ENCODE data around the gene MYBPHL.

MYBPHL gene

GRCh38 chr1:109263234-109263596 lies 43.6 kb downstream of the MYBPHL start:
- DNase-seq: no peak

DNA sequence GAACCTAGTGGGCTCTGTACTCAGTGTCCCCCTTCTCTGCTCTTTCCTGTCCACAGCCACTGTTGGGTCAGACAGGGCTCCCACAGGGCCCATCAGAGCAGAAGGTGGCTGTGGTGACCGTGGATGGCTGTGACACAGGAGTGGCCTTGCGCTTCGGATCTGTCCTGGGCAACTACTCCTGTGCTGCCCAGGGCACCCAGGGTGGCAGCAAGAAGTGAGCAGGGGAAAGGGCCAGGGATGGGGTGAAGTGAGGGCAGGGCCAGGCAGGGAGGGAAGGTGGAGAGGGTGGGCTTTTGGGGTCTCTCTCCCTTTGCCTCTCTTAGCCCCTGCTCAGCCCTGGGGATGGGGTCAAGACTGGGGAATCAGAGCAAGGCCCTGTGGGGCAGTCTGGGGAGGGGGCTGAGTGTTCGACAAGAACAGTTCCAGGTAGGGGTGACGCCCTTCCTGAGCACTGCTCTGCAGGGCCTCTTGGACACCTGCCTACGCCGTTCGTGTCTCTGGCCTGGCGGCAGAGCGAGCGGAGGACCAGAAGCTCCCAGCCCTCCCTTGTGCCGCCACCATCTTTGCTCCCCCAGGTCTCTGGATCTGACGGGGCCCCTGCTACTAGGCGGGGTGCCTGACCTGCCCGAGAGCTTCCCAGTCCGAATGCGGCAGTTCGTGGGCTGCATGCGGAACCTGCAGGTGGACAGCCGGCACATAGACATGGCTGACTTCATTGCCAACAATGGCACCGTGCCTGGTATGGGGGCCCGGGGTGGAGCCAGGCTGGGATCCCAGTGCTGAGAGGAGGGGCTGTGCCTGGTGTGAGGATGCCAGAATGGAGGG lies 44.4 kb downstream of the MYBPHL start:
- no peak for DNase-seq

- DNase-seq: no peak
Observed at GRCh38 chr1:109261578-109261977, 45.2 kb downstream of the MYBPHL start.

DNA sequence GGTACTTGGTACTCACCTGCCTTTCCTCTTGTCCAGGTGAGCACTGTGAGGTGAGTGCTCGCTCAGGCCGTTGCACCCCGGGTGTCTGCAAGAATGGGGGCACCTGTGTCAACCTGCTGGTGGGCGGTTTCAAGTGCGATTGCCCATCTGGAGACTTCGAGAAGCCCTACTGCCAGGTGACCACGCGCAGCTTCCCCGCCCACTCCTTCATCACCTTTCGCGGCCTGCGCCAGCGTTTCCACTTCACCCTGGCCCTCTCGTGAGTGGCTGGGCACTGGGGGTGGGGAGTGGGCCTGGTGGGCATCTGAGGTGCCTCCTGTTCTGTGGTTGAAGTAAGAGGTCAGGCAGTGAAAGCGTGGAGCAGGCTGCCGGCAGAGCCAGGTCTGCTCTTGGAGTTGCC lies 45.8 kb downstream of the MYBPHL start:
- no peak for DNase-seq

DNA sequence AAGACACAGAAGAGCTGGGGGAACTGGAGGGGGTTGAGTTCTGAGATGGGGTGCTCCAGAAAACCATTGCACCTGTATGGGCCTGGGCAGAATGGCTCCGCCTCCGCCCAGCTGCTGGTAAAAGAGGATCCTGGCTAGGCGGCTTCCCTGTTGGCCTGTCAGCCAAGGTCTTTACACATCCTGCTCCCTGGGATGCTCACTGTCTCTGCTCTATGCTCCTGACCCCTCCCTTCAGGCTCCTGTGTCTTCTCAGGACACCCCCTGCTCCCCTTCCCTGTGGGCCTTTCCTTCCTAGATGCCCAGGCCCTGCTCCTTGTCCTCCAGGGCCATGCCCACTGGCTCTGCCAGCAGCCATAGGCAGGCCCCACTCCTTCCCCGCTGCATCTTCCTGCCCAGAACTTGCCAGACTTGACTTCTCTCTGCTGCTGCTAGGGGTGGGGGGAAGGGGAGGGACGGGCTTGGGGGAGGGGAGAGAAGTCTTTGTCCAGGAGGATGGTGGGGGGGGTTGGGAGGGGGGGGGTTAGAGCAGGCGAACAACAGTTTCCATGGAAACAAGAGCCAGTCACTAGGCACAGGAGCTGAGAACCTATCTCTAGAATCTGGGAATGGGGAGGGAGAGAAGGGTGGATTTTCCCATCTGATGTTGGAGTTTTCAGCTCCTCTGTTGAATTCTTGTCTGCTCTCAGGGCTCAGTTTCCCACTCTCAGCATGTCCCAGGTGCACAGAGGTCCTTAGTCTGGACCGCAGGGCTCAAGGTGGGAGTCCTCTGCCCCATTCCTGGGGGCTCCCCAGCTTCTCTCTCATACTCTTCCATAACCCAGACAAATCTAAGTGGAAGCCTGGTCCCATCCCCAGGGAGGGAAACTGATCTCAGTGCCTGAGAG lies 46.9 kb downstream of the MYBPHL start:
- no peak for DNase-seq

GRCh38 chr1:109258481-109259466 lies 48.0 kb downstream of the MYBPHL start:
- no peak for DNase-seq

GRCh38 chr1:109257682-109258421 lies 49.0 kb downstream of the MYBPHL start:
- DNase-seq: no peak

GRCh38 chr1:109256971-109257681 lies 49.7 kb downstream of the MYBPHL start:
- DNase-seq: no peak

DNA sequence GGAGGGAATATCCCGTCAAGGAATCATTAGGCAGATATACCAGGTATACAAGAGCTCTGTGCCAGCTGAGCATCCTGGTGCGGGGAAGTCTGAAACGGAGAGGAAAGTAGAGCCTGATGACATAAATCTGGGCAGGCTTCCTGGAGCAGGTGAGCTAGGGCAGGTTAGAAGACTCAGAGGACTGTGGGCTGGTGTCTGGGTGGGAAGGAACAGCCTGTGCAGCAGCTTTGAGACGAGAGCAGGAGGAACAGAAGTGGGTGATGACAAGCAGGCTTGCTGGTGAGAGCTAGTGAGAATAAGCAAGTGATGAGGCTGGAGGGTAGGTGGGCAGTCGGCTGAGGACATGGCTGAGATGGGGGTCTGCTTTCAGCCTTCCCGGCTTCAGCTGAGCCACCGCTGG lies 50.7 kb downstream of the MYBPHL start:
- DNase-seq: no peak

GRCh38 chr1:109255678-109256077 lies 51.1 kb downstream of the MYBPHL start:
- no peak for DNase-seq

DNA sequence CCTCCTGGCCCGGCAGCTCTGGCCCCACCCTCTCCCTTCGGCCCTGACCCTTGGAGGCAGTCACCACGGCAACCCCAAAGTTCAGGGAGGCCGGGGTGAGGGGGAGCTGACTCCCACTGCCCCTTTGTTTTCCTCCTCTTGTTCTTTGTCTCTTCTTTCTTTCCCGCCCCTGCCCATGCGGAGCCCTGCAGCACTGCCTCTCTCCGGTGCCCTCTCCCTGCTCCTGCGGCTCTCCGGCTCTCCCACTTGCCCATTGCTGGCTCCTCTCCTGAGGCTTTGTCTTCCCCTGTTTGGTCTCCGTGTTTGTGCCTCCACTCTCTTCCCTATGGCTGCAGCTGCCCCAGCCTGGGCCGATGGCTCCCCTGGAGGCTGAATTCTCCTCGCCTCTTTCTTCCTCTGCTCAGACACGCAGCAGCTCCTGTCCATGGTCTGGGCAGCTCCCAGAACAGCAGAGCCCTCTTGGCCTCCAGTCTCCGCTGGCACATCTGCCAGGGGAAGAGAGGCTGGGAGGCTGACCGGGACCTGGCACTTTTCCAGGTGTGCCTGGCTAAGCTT lies 51.6 kb downstream of the MYBPHL start:
- no peak for DNase-seq

DNA sequence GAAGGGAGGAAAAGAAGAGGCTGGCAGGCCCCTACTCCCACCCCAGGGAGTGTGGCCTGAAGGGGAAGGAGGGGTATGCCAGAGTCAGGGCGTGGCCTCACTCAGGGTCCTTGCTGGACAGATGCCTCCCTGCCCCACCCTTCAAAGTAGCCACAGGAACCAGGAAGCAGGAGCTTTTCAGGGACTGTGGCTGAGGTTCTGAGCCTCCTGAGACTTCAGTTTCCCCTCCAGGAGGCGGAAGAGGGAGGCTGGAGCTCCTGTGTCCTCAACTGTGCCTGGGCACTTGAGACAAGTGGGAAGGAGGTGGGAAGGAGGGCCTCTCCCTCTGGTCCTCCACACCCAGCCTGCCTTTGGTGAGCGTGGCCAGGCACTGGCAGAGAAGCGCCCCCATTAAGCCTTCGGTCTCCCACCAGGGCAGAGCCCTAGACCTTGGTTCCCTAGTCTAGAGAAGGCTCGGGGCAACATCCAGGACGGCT lies 52.2 kb downstream of the MYBPHL start:
- DNase-seq: no peak

GRCh38 chr1:109253803-109254620 lies 52.8 kb downstream of the MYBPHL start:
- DNase-seq: no peak

GRCh38 chr1:109252893-109253802 lies 53.7 kb downstream of the MYBPHL start:
- DNase-seq: no peak

DNA sequence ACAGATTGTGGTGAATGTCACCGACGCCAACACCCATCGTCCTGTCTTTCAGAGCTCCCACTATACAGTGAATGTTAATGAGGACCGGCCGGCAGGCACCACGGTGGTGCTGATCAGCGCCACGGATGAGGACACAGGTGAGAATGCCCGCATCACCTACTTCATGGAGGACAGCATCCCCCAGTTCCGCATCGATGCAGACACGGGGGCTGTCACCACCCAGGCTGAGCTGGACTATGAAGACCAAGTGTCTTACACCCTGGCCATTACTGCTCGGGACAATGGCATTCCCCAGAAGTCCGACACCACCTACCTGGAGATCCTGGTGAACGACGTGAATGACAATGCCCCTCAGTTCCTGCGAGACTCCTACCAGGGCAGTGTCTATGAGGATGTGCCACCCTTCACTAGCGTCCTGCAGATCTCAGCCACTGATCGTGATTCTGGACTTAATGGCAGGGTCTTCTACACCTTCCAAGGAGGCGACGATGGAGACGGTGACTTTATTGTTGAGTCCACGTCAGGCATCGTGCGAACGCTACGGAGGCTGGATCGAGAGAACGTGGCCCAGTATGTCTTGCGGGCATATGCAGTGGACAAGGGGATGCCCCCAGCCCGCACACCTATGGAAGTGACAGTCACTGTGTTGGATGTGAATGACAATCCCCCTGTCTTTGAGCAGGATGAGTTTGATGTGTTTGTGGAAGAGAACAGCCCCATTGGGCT lies 54.5 kb downstream of the MYBPHL start:
- DNase-seq: no peak

DNA sequence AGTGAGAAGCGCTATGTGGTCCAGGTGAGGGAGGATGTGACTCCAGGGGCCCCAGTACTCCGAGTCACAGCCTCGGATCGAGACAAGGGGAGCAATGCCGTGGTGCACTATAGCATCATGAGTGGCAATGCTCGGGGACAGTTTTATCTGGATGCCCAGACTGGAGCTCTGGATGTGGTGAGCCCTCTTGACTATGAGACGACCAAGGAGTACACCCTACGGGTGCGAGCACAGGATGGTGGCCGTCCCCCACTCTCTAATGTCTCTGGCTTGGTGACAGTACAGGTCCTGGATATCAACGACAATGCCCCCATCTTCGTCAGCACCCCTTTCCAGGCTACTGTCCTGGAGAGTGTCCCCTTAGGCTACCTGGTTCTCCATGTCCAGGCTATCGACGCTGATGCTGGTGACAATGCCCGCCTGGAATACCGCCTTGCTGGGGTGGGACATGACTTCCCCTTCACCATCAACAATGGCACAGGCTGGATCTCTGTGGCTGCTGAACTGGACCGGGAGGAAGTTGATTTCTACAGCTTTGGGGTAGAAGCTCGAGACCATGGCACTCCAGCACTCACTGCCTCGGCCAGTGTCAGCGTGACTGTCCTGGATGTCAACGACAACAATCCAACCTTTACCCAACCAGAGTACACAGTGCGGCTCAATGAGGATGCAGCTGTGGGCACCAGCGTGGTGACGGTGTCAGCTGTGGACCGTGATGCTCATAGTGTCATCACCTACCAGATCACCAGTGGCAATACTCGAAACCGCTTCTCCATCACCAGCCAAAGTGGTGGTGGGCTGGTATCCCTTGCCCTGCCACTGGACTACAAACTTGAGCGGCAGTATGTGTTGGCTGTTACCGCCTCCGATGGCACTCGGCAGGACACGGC lies 55.3 kb downstream of the MYBPHL start:
- DNase-seq: no peak
